Heart left ventricle (tissue), 16 donors: Measurements from ENCODE around the gene PRR27. TPM values are rescaled to one million over a fixed set of nuclear protein-coding genes. Genes with fewer than 3 reads are reported as not detected.

Experiments used
- ATAC-seq, 4 donors: fragments of 200-7000 bp; cut with Tn5 transposase; one replicate each; pipeline ENCODE4 v1.9.1; 2020 to 2022; ENCODE audit warnings: moderate library complexity in 4 of 4, mild to moderate bottlenecking in 3 of 4, moderate number of reproducible peaks in 1 of 4
- DNase-seq, 5 donors: peaks; one replicate each; pipeline ENCODE4 v3.0.0-alpha.2; 2020
- H3K27ac ChIP-seq, 12 donors: fragments of 200-600 bp; sonication (generic) in 4 of 12; one replicate each; pipeline versions ENCODE4 v1.5.0 to v1.8.0; 2016 to 2022; ENCODE audit warnings: mild to moderate bottlenecking in 2 of 12
- H3K27me3 ChIP-seq, 9 donors: fragments of 200-600 bp; sonication (generic) in 2 of 9; one replicate each; pipeline versions ENCODE4 v1.5.1 to v1.8.0; 2016 to 2022; ENCODE audit warnings: mild to moderate bottlenecking in 3 of 9
- H3K36me3 ChIP-seq, 9 donors: fragments of 200-600 bp; sonication (generic) in 2 of 9; one replicate each; pipeline versions ENCODE4 v1.5.0 to v1.8.0; 2018 to 2022; ENCODE audit warnings: mild to moderate bottlenecking in 2 of 9
- H3K4me1 ChIP-seq, 12 donors: fragments of 200-600 bp; sonication (generic) in 4 of 12; one replicate each; pipeline versions ENCODE4 v1.5.0 to v1.8.0; 2016 to 2022; ENCODE audit warnings: mild to moderate bottlenecking in 3 of 12
- H3K4me3 ChIP-seq, 12 donors: fragments of 200-600 bp; sonication (generic) in 4 of 12; one replicate each; pipeline versions ENCODE4 v1.5.0 to v1.8.0; 2017 to 2022; ENCODE audit warnings: mild to moderate bottlenecking in 9 of 12, moderate library complexity in 4 of 12
- H3K9me3 ChIP-seq, 12 donors: fragments of 200-600 bp; sonication (generic) in 4 of 12; one replicate each; pipeline versions ENCODE4 v1.5.0 to v1.8.0; 2016 to 2022; ENCODE audit warnings: mild to moderate bottlenecking in 1 of 12
- CTCF ChIP-seq, 12 donors: fragments of 200-600 bp; sonication (generic) in 4 of 12; IDR thresholded peaks; one replicate each; pipeline versions ENCODE4 v1.5.0 to v1.8.0; 2018 to 2022; ENCODE audit warnings: antibody characterized with exemption in 12 of 12, mild to moderate bottlenecking in 5 of 12
- POLR2A ChIP-seq, 2 donors: fragments of 450-650 bp; IDR thresholded peaks; one replicate each; pipeline ENCODE4 v1.6.1; 2017; ENCODE audit warnings: antibody characterized with exemption in 2 of 2, mild to moderate bottlenecking in 2 of 2, moderate library complexity in 2 of 2
- WGBS, 4 donors: extraction: QIAGEN DNeasy Blood & Tissue Kit in 2 of 4; methylation state at CpG; one replicate each; pipeline versions ENCODE4 v1.1.5 to v1.1.7; 2013 to 2018; 5-methylcytosine and 5-hydroxymethylcytosine counted together
- intact Hi-C, 10 donors: fragments of 100-400 bp; cut with DNase I; formaldehyde crosslinking; loops; one replicate each; pipeline versions ENCODE4 v1.11.1 to v1.14.2; 2022
- polyA plus RNA-seq, 2 donors: library from polyadenylated mRNA; stranded (reverse); fragments of 200-250 nt; gene quantifications; one replicate each; pipeline ENCODE4 v1.2.3, GENCODE V29; 2013
- total RNA-seq, 9 donors: library from RNA; depleted of rRNA in 2 of 9; stranded (reverse); fragments of >200 nt in 2 of 9; fragmentation: NEBNext Ultra II Directional in 3 of 9; extraction: Animal tissue kit (Norgen Biotek cat#: 25700) in 3 of 9; gene quantifications; one replicate each; pipeline versions ENCODE4 v1.1.0 to v1.2.4, GENCODE V29; 2016 to 2023
- donor health status: ischemic (EF 13 %, LVEDD 7.1; RV severe dilation, severe dysfunction).
- donor health status: healthy with polysubstance abuse.
- donor health status: DM: no; HTN: yes; CAD: no.
- donor health status: DM: no; HTN: no; CAD: no.
- donor health status: ischemic (EF 25% LVEDD 6.9; RV normal size, moderate dysfunction).
- donor health status: ischemic (EF 25% LVEDD 5.7; RV mildly dilated, moderate dysfunction).
- donor health status: healthy.
- donor health status: DM: yes; HTN: yes; CAD: no.
- donor health status: ischemic (EF 35%, LVEDD 5.7; RV mildly dilated, moderate dysfunction).
- donor health status: nonischemic (EF 11% LVEDD 7.7; RV severe dilation, severe dysfunction).
- donor health status: DM: yes; HTN: yes; CAD: no.
- donor health status: PGD.
- donor health status: ischemic (EF 29% LVEDD 5.4; RV normal size, mild dysfunction).
- donor health status: nonischemic (EF 23%, LVEDD 6.1; RV moderate dilation, normal function).

PRR27 gene
- total and polyA plus RNA-seq, 11 donors, result not detected

DNA sequence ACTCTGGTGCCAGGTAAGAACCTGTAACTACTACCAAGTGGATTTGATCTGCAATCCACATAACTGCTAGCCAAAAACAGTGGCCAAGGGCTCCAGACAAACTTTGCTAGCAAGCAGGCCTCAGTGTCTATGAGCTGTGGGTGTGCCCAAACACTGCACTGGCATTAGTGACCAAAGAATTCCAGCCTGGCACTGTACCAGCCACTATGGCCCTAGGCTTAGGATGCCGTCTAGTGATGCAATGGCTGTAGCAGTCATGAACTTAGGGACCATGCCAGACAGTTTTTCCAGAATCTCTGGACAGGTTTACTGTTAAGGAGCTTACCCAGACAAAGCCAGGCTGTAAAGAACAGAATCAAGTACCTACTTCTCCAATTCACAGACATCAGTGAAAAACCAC, 33.7 kb upstream of the PRR27 start:
- no peak overlapping the region for H3K4me3 ChIP-seq
- no peaks in the 10 kb centered on the region for H3K4me1 ChIP-seq
- DNase-seq (no peak), ATAC-seq (no peak)
- H3K27ac ChIP-seq, result no peak overlapping the region
- no peaks in the 10 kb centered on the region for H3K27me3 ChIP-seq
- no peaks in the 10 kb centered on the region for H3K36me3 ChIP-seq
- TF ChIP-seq POLR2A (IDR thresholded peaks at IDR 0.05) (no peak), CTCF (IDR thresholded peaks at IDR 0.05) (no peak)
- peaks cover 0 to 16% (median 0%) of the 10 kb centered on the region in 12 donors for H3K9me3 ChIP-seq
- WGBS, 4 donors, result 75 to 80% (median 78%) methylated on average over 1 of the region's 1 CpG
- intact Hi-C loops, result no loop called here

DNA sequence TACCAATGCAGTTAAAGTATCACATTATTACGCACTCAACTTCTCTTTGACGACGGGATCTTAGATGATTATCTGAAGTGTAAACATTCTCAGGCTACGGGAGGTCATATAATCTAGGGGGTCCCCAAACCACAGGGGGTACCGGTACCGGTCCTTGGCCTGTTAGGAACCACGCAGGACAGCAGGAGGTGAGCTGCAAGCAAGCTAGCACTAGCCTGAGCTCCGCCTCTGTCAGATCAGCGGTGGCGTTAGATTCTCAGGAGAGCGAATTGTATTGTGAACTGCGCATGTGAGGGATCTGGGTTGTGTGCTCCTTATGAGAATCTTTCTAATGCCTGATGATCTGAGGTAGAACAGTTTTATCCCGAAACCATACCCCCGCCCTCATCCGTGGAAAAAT, 20.6 kb upstream of the PRR27 start:
- H3K36me3 ChIP-seq, result no peaks in the 10 kb centered on the region

GRCh38 chr4:70138751-70139150, 15.3 kb upstream of the PRR27 start:
- H3K4me3 ChIP-seq, result no peak overlapping the region
- H3K36me3 ChIP-seq, result no peaks in the 10 kb centered on the region
- no peaks in the 10 kb centered on the region for H3K9me3 ChIP-seq
- intact Hi-C loops, result no loop called here
- DNase-seq, result no peak
- ATAC-seq, result no peak
- no peak overlapping the region for H3K27ac ChIP-seq
- H3K4me1 ChIP-seq, result no peaks in the 10 kb centered on the region
- 52 to 71% (median 64%) methylated on average over 3 of the region's 3 CpGs for WGBS, 4 donors
- TF ChIP-seq POLR2A (IDR thresholded peaks at IDR 0.05), result no peak
- no peaks in the 10 kb centered on the region for H3K27me3 ChIP-seq

More for the DNA sequence above, 20.6 kb upstream of the PRR27 start:
- WGBS, 4 donors, result 54 to 63% (median 59%) methylated on average over 15 of the region's 15 CpGs
- DNase-seq (no peak), ATAC-seq (no peak)
- H3K27ac ChIP-seq, result no peak overlapping the region
- intact Hi-C loops, result no loop called here
- H3K4me1 ChIP-seq, result no peaks in the 10 kb centered on the region
- H3K9me3 ChIP-seq, result no peaks in the 10 kb centered on the region
- no peak overlapping the region for H3K4me3 ChIP-seq
- no peaks in the 10 kb centered on the region for H3K27me3 ChIP-seq
- TF ChIP-seq POLR2A (IDR thresholded peaks at IDR 0.05), result no peak
- no peak for TF ChIP-seq CTCF (IDR thresholded peaks at IDR 0.05)

GRCh38 chr4:70151271-70151670, 2.8 kb upstream of the PRR27 start:
- WGBS, 4 donors, result 70 to 82% (median 73%) methylated on average over 3 of the region's 3 CpGs
- ATAC-seq, result no peak
- Histone ChIP-seq H3K27ac (no peak overlapping the region), H3K9me3 (no peaks in the 10 kb centered on the region), H3K27me3 (no peaks in the 10 kb centered on the region), H3K36me3 (no peaks in the 10 kb centered on the region), H3K4me3 (no peak overlapping the region), H3K4me1 (no peaks in the 10 kb centered on the region)
- no peak for DNase-seq
- intact Hi-C loops, result no loop called here
- TF ChIP-seq POLR2A (IDR thresholded peaks at IDR 0.05), result no peak
- no peak for TF ChIP-seq CTCF (IDR thresholded peaks at IDR 0.05)

GRCh38 chr4:70152088-70152487, 1.9 kb upstream of the PRR27 start:
- H3K4me3 ChIP-seq, result no peak overlapping the region
- H3K4me1 ChIP-seq, result no peaks in the 10 kb centered on the region
- H3K27me3 ChIP-seq, result no peaks in the 10 kb centered on the region
- WGBS, 4 donors, result 85 to 92% (median 86%) methylated on average over 2 of the region's 2 CpGs
- no peaks in the 10 kb centered on the region for H3K9me3 ChIP-seq
- intact Hi-C loops, result no loop called here
- no peaks in the 10 kb centered on the region for H3K36me3 ChIP-seq
- DNase-seq (no peak), ATAC-seq (no peak)
- H3K27ac ChIP-seq, result no peak overlapping the region
- no peak for TF ChIP-seq CTCF (IDR thresholded peaks at IDR 0.05)
- TF ChIP-seq POLR2A (IDR thresholded peaks at IDR 0.05), result no peak
